ENCODE data around the gene HK1.

DNA sequence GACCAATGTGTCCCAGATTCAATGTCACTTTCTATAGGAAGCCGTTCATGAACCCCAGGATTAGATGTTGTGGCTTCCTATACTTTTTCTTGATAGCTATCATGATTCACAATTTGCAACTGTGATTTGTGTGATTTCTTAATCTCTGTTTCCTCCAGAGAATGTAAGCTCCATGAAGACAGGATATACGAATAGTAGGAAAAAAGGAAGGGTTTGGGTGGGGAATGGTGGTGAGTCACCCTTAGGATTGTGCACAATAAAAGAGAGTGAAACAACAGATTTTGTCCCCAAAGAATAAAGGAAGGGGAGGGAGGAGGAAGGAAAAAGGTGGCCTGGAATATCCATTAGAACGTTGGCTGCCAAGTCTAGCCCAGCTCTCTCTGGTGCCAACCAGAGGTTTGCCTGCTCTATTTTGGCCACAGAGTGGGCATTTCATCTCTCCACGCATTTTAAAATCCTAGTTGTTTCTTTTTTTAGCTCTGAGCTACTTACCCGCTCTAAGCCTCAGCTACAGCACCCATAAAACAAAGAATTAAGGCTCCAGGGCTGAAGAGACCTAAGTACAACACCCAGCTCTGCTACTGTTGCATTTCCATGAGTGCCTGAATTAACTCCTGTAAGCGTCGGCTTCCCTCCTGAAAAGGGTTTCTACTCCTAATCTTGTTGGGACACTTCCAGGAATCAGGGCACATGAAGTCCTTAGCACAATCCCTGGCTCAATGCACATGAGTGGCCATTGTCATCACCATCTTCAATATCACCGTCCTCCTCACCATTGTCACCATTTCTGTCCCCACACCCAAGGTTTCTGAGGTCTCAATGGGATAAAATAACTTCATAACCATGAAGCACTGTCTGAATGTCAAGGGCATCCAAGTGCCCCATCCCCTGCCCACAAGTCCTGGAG, 3.5 kb downstream of the HK1 start:
- TF ChIP-seq POLR2A (IDR thresholded peaks at IDR 0.05) (no peak), CTCF (IDR thresholded peaks at IDR 0.05) (no peak)

Measured in uterus (tissue), 2 donors.